Fibroblast of lung (primary cell): Measurements from ENCODE around the gene AGT.

Experiments
- CTCF ChIP-seq, 2 donors: IDR thresholded peaks in 1 of 2; conservative IDR thresholded peaks in 1 of 2; 1 replicate in 1 of 2; 2 replicates in 1 of 2; pipeline ENCODE4 v1.5.1; 2011 to 2012; ENCODE audit warnings: low read length in 2 of 2, control low read depth in 1 of 2, inconsistent platforms in 1 of 2, low read depth in 1 of 2, mild to moderate bottlenecking in 1 of 2
- EZH2 ChIP-seq: IDR thresholded peaks from 2 replicates; pipeline ENCODE4 v1.5.1; 2012; ENCODE audit warnings: low read length, control low read depth, mild to moderate bottlenecking; ENCODE audit errors: missing control alignments

DNA sequence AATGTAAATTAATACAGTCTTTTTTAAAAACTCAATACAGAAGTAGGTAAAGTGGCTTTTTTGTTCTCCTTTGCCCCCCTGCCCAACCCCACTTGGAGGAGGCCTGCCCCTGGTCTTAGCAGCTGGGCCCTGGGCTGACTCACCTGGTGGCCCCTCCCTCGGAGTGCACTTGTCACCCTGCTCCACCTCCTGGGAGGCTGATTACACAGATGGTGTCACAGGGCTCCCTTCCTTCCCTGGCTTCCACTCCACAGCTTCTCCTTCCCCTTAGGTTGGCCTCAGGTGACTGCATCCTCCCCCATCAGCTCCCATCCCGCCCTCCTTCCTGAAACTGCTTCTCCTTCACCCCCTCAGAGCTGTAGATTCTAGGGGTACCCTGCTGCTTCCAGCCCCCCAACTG is 21.5 kb upstream of the AGT start:
- TF ChIP-seq CTCF (conservative IDR thresholded peaks at IDR 0.05 in 1 of 2, IDR thresholded peaks at IDR 0.05 in 1 of 2; ENCODE audit: low read depth in 1 of 2, low read length in 2 of 2) (no peak), EZH2 (no peak)
